Panc1 (cell line): ENCODE results near the gene PIK3IP1.

Experiments
- TF ChIP-seq, protein P1 (sequence below): fragments of 450-650 bp; IDR thresholded peaks from 2 replicates; pipeline ENCODE4 v1.5.1; 2017; ENCODE audit warnings: mild to moderate bottlenecking
- TF ChIP-seq, protein P2 (sequence below), 2 experiments: IDR thresholded peaks; 2 replicates each; pipeline ENCODE4 v1.6.1; 2011 to 2012; ENCODE audit warnings: low read depth in 2 of 2, control low read depth in 1 of 2, low read length in 1 of 2, mild to moderate bottlenecking in 1 of 2, moderate library complexity in 1 of 2; ENCODE audit not compliant: insufficient read depth in 1 of 2

DNA sequence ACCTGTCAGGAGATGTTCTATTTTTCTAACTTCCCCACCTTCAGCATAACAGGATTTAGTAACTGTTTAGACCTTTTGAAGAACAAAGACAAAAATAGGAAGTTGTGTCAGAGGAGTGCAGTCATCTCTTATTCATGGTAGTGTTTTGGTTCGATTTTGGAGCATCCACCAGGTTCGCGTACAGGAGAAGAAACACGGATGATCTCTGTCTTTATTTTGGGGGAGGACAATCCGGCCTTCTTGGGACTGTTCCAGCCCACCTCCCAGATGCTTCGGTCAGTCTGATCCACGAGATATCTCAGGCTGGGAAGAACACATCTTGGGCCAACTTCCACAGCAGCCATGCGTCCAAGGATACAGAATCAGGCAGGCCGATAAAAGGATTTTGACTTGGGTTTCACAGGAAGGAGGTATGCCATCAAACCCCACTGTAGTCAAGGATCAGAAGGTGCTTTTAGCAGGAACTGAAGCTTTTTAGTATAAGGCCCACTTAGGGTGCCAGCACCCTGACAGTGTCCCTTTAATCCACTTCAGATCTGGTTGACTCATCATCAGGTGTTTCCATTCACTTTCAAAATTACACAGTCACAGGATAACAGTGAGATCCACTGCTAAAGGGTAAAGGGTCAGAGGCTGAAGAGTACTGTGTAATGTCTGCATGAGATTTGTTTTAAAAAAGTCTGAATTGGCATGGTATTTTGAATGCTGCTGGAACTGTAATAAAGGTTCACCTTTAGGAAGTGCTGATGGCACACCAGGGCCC, 37.3 kb upstream of the PIK3IP1 start:
- TF ChIP-seq, protein P1, sequence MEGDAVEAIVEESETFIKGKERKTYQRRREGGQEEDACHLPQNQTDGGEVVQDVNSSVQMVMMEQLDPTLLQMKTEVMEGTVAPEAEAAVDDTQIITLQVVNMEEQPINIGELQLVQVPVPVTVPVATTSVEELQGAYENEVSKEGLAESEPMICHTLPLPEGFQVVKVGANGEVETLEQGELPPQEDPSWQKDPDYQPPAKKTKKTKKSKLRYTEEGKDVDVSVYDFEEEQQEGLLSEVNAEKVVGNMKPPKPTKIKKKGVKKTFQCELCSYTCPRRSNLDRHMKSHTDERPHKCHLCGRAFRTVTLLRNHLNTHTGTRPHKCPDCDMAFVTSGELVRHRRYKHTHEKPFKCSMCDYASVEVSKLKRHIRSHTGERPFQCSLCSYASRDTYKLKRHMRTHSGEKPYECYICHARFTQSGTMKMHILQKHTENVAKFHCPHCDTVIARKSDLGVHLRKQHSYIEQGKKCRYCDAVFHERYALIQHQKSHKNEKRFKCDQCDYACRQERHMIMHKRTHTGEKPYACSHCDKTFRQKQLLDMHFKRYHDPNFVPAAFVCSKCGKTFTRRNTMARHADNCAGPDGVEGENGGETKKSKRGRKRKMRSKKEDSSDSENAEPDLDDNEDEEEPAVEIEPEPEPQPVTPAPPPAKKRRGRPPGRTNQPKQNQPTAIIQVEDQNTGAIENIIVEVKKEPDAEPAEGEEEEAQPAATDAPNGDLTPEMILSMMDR, result no peak
- TF ChIP-seq, protein P2, sequence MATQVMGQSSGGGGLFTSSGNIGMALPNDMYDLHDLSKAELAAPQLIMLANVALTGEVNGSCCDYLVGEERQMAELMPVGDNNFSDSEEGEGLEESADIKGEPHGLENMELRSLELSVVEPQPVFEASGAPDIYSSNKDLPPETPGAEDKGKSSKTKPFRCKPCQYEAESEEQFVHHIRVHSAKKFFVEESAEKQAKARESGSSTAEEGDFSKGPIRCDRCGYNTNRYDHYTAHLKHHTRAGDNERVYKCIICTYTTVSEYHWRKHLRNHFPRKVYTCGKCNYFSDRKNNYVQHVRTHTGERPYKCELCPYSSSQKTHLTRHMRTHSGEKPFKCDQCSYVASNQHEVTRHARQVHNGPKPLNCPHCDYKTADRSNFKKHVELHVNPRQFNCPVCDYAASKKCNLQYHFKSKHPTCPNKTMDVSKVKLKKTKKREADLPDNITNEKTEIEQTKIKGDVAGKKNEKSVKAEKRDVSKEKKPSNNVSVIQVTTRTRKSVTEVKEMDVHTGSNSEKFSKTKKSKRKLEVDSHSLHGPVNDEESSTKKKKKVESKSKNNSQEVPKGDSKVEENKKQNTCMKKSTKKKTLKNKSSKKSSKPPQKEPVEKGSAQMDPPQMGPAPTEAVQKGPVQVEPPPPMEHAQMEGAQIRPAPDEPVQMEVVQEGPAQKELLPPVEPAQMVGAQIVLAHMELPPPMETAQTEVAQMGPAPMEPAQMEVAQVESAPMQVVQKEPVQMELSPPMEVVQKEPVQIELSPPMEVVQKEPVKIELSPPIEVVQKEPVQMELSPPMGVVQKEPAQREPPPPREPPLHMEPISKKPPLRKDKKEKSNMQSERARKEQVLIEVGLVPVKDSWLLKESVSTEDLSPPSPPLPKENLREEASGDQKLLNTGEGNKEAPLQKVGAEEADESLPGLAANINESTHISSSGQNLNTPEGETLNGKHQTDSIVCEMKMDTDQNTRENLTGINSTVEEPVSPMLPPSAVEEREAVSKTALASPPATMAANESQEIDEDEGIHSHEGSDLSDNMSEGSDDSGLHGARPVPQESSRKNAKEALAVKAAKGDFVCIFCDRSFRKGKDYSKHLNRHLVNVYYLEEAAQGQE (IDR thresholded peaks at IDR 0.05; ENCODE audit: insufficient read depth in 1 of 2, low read depth in 2 of 2, low read length in 1 of 2), result no peak
